Uterus (tissue), 2 donors: Measurements from ENCODE around the gene LIF.

Experiments used
- CTCF ChIP-seq, 4 experiments: fragments of 200-600 bp in 2 of 4; fragments of 450-650 bp in 2 of 4; sonication (generic) in 2 of 4; IDR thresholded peaks; one replicate each; pipeline ENCODE4 v1.5.1; 2016 to 2019; ENCODE audit warnings: antibody characterized with exemption in 4 of 4, mild to moderate bottlenecking in 2 of 4, moderate library complexity in 1 of 4
- POLR2A ChIP-seq, 2 donors: fragments of 450-650 bp; IDR thresholded peaks; one replicate each; pipeline ENCODE4 v1.6.1; 2016; ENCODE audit warnings: antibody characterized with exemption in 2 of 2, mild to moderate bottlenecking in 1 of 2, moderate library complexity in 1 of 2

GRCh38 chr22:30284666-30285065, 38.1 kb upstream of the LIF start:
- TF ChIP-seq CTCF (IDR thresholded peaks at IDR 0.05) (no peak), POLR2A (IDR thresholded peaks at IDR 0.05) (no peak)
